ENCODE data around the gene JUN. TPM values are rescaled to one million over a fixed set of nuclear protein-coding genes. Genes with fewer than 3 reads are reported as not detected.

JUN gene
- total RNA-seq, 2 experiments from 2014 or later: 51.4 to 53.2 TPM

DNA sequence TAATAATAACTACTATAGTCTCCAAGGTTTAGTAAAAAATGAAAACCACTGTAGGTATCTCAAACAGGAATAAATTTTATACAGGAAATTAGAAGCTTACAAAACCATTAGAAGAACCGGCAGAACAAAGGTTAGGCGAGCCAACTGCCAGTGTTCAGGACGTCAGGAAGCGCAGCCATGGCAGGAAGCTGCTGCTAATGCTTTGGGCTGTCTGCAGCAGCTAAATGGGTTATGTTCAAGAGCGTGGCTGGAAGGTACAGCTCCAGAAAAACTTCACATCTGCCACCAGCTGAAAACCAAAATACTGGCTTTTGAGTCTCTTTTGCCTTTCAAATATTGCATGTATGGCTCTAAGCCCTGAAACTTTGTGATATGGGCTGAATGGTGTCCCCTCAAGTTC lies 48.3 kb downstream of the JUN start:
- Mint-ChIP-seq H3K4me1 (ENCODE audit: low read depth) (no peaks in the 10 kb centered on the region), H3K9me3 (no peaks in the 10 kb centered on the region), H3K27me3 (peaks cover 1% of the 10 kb centered on the region), H3K36me3 (ENCODE audit: low read depth) (no peaks in the 10 kb centered on the region), H3K27ac (no peak overlapping the region), H3K4me3 (no peak overlapping the region)
- no peak for DNase-seq
- TF ChIP-seq, protein P1, sequence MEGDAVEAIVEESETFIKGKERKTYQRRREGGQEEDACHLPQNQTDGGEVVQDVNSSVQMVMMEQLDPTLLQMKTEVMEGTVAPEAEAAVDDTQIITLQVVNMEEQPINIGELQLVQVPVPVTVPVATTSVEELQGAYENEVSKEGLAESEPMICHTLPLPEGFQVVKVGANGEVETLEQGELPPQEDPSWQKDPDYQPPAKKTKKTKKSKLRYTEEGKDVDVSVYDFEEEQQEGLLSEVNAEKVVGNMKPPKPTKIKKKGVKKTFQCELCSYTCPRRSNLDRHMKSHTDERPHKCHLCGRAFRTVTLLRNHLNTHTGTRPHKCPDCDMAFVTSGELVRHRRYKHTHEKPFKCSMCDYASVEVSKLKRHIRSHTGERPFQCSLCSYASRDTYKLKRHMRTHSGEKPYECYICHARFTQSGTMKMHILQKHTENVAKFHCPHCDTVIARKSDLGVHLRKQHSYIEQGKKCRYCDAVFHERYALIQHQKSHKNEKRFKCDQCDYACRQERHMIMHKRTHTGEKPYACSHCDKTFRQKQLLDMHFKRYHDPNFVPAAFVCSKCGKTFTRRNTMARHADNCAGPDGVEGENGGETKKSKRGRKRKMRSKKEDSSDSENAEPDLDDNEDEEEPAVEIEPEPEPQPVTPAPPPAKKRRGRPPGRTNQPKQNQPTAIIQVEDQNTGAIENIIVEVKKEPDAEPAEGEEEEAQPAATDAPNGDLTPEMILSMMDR (IDR thresholded peaks at IDR 0.05): no peak
- no peak for ATAC-seq
- CTCF ChIA-PET: interaction anchor here (0.9 to 1.2 kb wide), 2 partner anchors 9 to 963 kb away, joined by 3 read pairs; no protein-coding TSS in a partner anchor
- intact Hi-C loops (cut with micrococcal nuclease): no loop called here
- POLR2A ChIA-PET: no interaction called here

DNA sequence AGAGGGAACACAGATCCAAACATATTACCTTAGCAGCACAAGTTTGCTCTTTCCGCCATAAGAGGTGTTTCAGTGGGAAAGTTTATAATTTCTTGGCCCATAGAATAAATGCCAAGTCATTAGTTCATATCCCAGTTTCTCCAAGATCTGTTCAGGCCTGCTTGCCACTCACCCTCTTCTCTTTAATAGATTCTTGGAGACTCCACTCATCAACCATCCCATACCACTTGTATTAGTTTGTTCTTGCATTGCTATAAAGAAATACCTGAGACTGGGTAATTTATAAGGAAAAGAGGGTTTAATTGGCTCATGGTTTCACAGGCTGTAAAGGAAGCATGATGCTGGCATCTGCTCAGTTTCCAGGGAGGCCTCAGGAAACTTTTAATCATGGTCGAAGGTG lies 49.2 kb downstream of the JUN start:
- Mint-ChIP-seq H3K9me3 (no peaks in the 10 kb centered on the region), H3K4me1 (ENCODE audit: low read depth) (no peaks in the 10 kb centered on the region), H3K27ac (no peak overlapping the region), H3K27me3 (peaks cover 1% of the 10 kb centered on the region), H3K4me3 (no peak overlapping the region), H3K36me3 (ENCODE audit: low read depth) (no peaks in the 10 kb centered on the region)
- DNase-seq: no peak
- no peak for ATAC-seq
- ChIA-PET POLR2A (no interaction called here), CTCF (no interaction called here)
- TF ChIP-seq, protein P1 (IDR thresholded peaks at IDR 0.05): no peak
- intact Hi-C loops (cut with micrococcal nuclease): no loop called here

DNA sequence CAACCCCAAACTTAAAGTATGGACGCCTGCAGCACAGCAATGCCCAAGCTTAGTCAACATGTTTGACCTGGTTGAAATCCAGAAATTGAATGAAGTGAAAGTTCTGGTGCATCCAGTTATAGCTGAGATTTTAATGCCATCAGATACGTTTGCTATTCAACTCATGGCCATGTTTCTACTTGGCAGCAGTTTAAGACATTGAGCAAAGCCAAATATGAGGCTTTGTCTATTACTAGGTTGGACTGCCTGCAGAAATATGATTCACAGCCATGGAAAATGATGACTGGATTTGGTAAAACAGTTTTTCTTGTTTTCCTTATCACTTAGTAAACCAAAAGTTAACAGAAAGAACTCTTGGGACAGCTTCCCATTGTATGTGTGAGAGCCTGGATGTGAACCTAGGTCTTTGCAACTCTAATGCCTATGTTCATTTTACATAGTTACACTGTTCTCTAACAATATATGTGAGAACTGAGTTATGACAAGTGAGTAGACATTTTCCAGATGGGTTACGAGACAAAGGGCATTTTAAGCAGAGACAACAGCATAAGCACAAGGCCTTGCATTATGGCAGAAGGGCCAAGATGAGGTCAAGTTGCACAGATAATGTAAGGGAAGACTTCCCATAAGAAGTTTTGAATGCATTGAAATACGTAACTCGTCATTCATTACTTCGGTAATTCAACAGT lies 51.6 kb downstream of the JUN start:
- Mint-ChIP-seq H3K36me3 (ENCODE audit: low read depth) (no peaks in the 10 kb centered on the region), H3K27me3 (peaks cover 1% of the 10 kb centered on the region), H3K4me3 (no peak overlapping the region), H3K27ac (no peak overlapping the region), H3K9me3 (no peaks in the 10 kb centered on the region), H3K4me1 (ENCODE audit: low read depth) (peaks cover 3% of the 10 kb centered on the region)
- ATAC-seq (no peak), DNase-seq (no peak)
- ChIA-PET POLR2A (no interaction called here), CTCF (interaction anchor here (0.9 to 1.5 kb wide), 2 partner anchors 8 to 966 kb away, joined by 3 read pairs; no protein-coding TSS in a partner anchor)
- intact Hi-C loops (cut with micrococcal nuclease): no loop called here
- TF ChIP-seq, protein P1 (IDR thresholded peaks at IDR 0.05): no peak

Other genes starting within 250 kb of the JUN start
- 10 to 100 TPM; 14.7 to 14.9 TPM for gene OMA1, start 237.3 kb downstream of the JUN start, total RNA-seq
- under 1 TPM; 0.68 to 0.92 TPM for gene TACSTD2, start 206.8 kb downstream of the JUN start, total RNA-seq
- gene MYSM1, start 84.0 kb downstream of the JUN start, total RNA-seq: 10 to 100 TPM; 34.3 to 36.8 TPM

All from activated CD8-positive, alpha-beta T cell treated with anti-CD3 and anti-CD28 coated beads for 36 hours (primary cell).